GM19099 (cell line): Measurements from ENCODE around the gene STX5.

Source experiments
- POLR2A ChIP-seq: IDR thresholded peaks from 3 replicates; pipeline ENCODE4 v1.6.1; 2011; ENCODE audit warnings: low read depth; ENCODE audit not compliant: insufficient read length; ENCODE audit errors: extremely low read depth

Gene STX5

GRCh38 chr11:62805076-62805892 is 26.6 kb downstream of the STX5 start, which contains the start of gene NXF1:
Gene NXF1 (minus strand): TSS chr11:62805440. CDS start chr11:62805356, 84 bp downstream.
- peak; percentile 100 for TF ChIP-seq POLR2A

- TF ChIP-seq POLR2A: no peak
Measured at GRCh38 chr11:62804310-62805075, 27.4 kb downstream of the STX5 start.

- TF ChIP-seq POLR2A: no peak
Measured at GRCh38 chr11:62801071-62801470, 30.8 kb downstream of the STX5 start.

GRCh38 chr11:62799486-62799885 is 32.4 kb downstream of the STX5 start:
- TF ChIP-seq POLR2A: no peak

GRCh38 chr11:62796281-62796680 is 35.6 kb downstream of the STX5 start:
- no peak for TF ChIP-seq POLR2A

GRCh38 chr11:62794201-62794775 is 37.6 kb downstream of the STX5 start:
- TF ChIP-seq POLR2A: no peak

GRCh38 chr11:62792202-62792575 is 39.7 kb downstream of the STX5 start:
- no peak for TF ChIP-seq POLR2A

GRCh38 chr11:62791501-62792201 is 40.2 kb downstream of the STX5 start, which contains the start of gene TMEM223:
Gene TMEM223 (minus strand): TSS chr11:62792006. CDS start chr11:62791994, 12 bp downstream.
- peak; percentile 96 for TF ChIP-seq POLR2A

GRCh38 chr11:62789576-62789975 is 42.3 kb downstream of the STX5 start:
- TF ChIP-seq POLR2A: no peak

- no peak for TF ChIP-seq POLR2A
Measured at GRCh38 chr11:62788991-62789390, 42.9 kb downstream of the STX5 start.

- TF ChIP-seq POLR2A: peak; percentile 99
Measured at GRCh38 chr11:62787005-62787759, 44.7 kb downstream of the STX5 start, which contains the start of gene TMEM179B. Gene TMEM179B (plus strand): TSS chr11:62787402. CDS start chr11:62787432, 30 bp downstream.

GRCh38 chr11:62786318-62787004 is 45.4 kb downstream of the STX5 start:
- TF ChIP-seq POLR2A: no peak

- TF ChIP-seq POLR2A: no peak
Measured at GRCh38 chr11:62782753-62783152, 49.1 kb downstream of the STX5 start.
